Neuronal stem cell (in vitro differentiated cells): ENCODE data around the gene PDGFB.

Source experiments
- DNase-seq: peaks from one replicate; pipeline ENCODE4 v3.0.0-alpha.2; 2013; ENCODE audit warnings: low spot score
- H2AFZ ChIP-seq: one replicate; pipeline ENCODE4 v1.6.1; 2013; ENCODE audit warnings: mild to moderate bottlenecking, low read length, inconsistent platforms
- H2AK5ac ChIP-seq: 2 replicates; pipeline ENCODE4 v1.6.1; 2013; ENCODE audit warnings: low read depth, mild to moderate bottlenecking, inconsistent platforms, low read length, moderate library complexity, mixed read lengths
- H2BK120ac ChIP-seq: 2 replicates; pipeline ENCODE4 v1.6.1; 2013; ENCODE audit warnings: low read depth, mild to moderate bottlenecking, inconsistent platforms, low read length, moderate library complexity, mixed read lengths
- H2BK12ac ChIP-seq: one replicate; pipeline ENCODE4 v1.6.1; 2013; ENCODE audit warnings: low read length, inconsistent platforms
- H2BK15ac ChIP-seq: 2 replicates; pipeline ENCODE4 v1.6.1; 2013; ENCODE audit warnings: mild to moderate bottlenecking, low read length, inconsistent platforms, mixed read lengths
- H2BK5ac ChIP-seq: one replicate; pipeline ENCODE4 v1.6.1; 2013; ENCODE audit warnings: inconsistent platforms, mild to moderate bottlenecking, low read length, moderate library complexity
- H3K14ac ChIP-seq: one replicate; pipeline ENCODE4 v1.6.1; 2013; ENCODE audit warnings: low read length, inconsistent platforms
- H3K18ac ChIP-seq: 2 replicates; pipeline ENCODE4 v1.6.1; 2013; ENCODE audit warnings: low read length, inconsistent platforms
- H3K23ac ChIP-seq: 2 replicates; pipeline ENCODE4 v1.6.1; 2013; ENCODE audit warnings: low read depth, mild to moderate bottlenecking, mixed read lengths, low read length, inconsistent platforms; ENCODE audit not compliant: poor library complexity
- H3K27ac ChIP-seq: replicated peaks from 3 replicates; pipeline ENCODE4 v1.5.1; 2013; ENCODE audit warnings: low read length, inconsistent platforms
- H3K27me3 ChIP-seq, 3 experiments: 2 replicates each; pipeline ENCODE4 v1.6.1; 2013; ENCODE audit warnings: low read length in 3 of 3, mild to moderate bottlenecking in 2 of 3, inconsistent platforms in 1 of 3, low read depth in 1 of 3, mixed read lengths in 1 of 3, moderate library complexity in 1 of 3; ENCODE audit not compliant: control insufficient read depth in 3 of 3, insufficient read depth in 3 of 3
- H3K36me3 ChIP-seq, 2 donors: replicated peaks in 1 of 2; 2 replicates each; pipeline ENCODE4 v1.6.1; 2013; ENCODE audit warnings: low read length in 2 of 2; ENCODE audit not compliant: control insufficient read depth in 2 of 2, insufficient read depth in 2 of 2
- H3K4ac ChIP-seq: 2 replicates; pipeline ENCODE4 v1.6.1; 2013; ENCODE audit warnings: inconsistent platforms, mild to moderate bottlenecking, low read length, moderate library complexity
- H3K4me1 ChIP-seq, 2 donors: 1 replicate in 1 of 2; 2 replicates in 1 of 2; pipeline ENCODE4 v1.6.1; 2013; ENCODE audit warnings: low read length in 2 of 2, low read depth in 1 of 2; ENCODE audit not compliant: control insufficient read depth in 2 of 2, insufficient read depth in 1 of 2
- H3K4me2 ChIP-seq: one replicate; pipeline ENCODE4 v1.6.1; 2013; ENCODE audit warnings: mild to moderate bottlenecking, low read length, inconsistent platforms; ENCODE audit not compliant: insufficient read depth, poor library complexity, severe bottlenecking
- H3K4me3 ChIP-seq, 2 donors: 2 replicates each; pipeline ENCODE4 v1.5.1; 2013; ENCODE audit warnings: low read length in 2 of 2, mild to moderate bottlenecking in 2 of 2, inconsistent platforms in 1 of 2, moderate library complexity in 1 of 2
- H3K79me1 ChIP-seq: one replicate; pipeline ENCODE4 v1.6.1; 2013; ENCODE audit warnings: low read depth, mild to moderate bottlenecking, inconsistent platforms, low read length, moderate library complexity
- H3K9ac ChIP-seq: one replicate; pipeline ENCODE4 v1.6.1; 2013; ENCODE audit warnings: mild to moderate bottlenecking, low read depth, low read length, inconsistent platforms; ENCODE audit not compliant: poor library complexity
- H3K9me3 ChIP-seq, 2 donors: replicated peaks in 1 of 2; 2 replicates each; pipeline versions ENCODE3 to v1.6.1; 2013; ENCODE audit warnings: low read length in 2 of 2, mild to moderate bottlenecking in 2 of 2, inconsistent platforms in 1 of 2, low read depth in 1 of 2, mixed read lengths in 1 of 2, moderate library complexity in 1 of 2; ENCODE audit not compliant: control insufficient read depth in 2 of 2, insufficient read depth in 1 of 2
- H4K8ac ChIP-seq: one replicate; pipeline ENCODE4 v1.6.1; 2013; ENCODE audit warnings: low read depth, mild to moderate bottlenecking, inconsistent platforms, low read length, moderate library complexity
- H4K91ac ChIP-seq: one replicate; pipeline ENCODE4 v1.6.1; 2013; ENCODE audit warnings: low read length, low read depth, mild to moderate bottlenecking, inconsistent platforms; ENCODE audit not compliant: poor library complexity
- WGBS, 2 donors: extraction: QIAGEN DNeasy Blood & Tissue Kit; methylation state at CpG; one replicate each; pipeline ENCODE4 v1.1.7; 2013; ENCODE audit warnings: missing lambda C conversion rate in 2 of 2, mixed read lengths in 1 of 2; ENCODE audit not compliant: insufficient read length in 2 of 2, insufficient replicate concordance in 1 of 2; ENCODE audit errors: extremely low coverage in 2 of 2; 5-methylcytosine and 5-hydroxymethylcytosine counted together

Gene PDGFB

DNA sequence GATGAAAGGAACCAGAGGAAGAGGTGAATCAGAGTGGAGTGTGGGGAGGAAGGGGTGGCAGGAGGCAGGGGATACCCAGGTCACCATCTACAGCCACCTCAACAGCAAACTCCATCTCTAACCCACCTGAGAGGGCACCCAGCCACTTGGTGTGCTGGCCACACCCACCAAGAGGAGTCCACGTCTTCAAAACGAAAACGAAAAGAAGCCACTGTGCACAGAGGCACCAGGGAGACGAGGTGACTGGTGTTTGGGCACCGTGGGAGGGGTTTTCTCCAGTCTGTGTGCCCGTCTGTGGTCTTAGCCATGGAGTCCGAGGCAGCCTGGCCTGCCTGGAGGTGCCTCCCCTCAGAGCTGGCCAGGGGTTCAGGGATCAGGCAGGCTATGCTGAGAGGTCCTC is 20.2 kb downstream of the PDGFB start:
- Histone ChIP-seq H4K8ac (no peak overlapping the region), H3K18ac (peak overlapping the region; percentile 21), H2BK5ac (peak overlapping the region; percentile 54), H4K91ac (peak overlapping the region; percentile 81), H3K14ac (no peak overlapping the region), H3K4me3 (no peak overlapping the region), H3K4me2 (no peak overlapping the region), H2AK5ac (peak overlapping the region; percentile 45), H3K4ac (no peak overlapping the region), H2AFZ (no peak overlapping the region), H3K9me3 (no peaks in the 10 kb centered on the region), H2BK12ac (no peak overlapping the region), H3K4me1 (peaks cover 3 to 8% of the 10 kb centered on the region in 2 donors), H3K23ac (no peak overlapping the region), H3K9ac (no peak overlapping the region), H3K27ac (no peak overlapping the region), H2BK120ac (no peak overlapping the region), H3K36me3 (peaks cover 0 to 43% of the 10 kb centered on the region in 2 donors), H2BK15ac (no peak overlapping the region), H3K79me1 (no peaks in the 10 kb centered on the region), H3K27me3 (peaks cover 0 to 5% (median 0%) of the 10 kb centered on the region in 3 experiments)
- no peak for DNase-seq
- WGBS, 2 donors = no CpG with 5 or more reads among the region's 7 CpGs

DNA sequence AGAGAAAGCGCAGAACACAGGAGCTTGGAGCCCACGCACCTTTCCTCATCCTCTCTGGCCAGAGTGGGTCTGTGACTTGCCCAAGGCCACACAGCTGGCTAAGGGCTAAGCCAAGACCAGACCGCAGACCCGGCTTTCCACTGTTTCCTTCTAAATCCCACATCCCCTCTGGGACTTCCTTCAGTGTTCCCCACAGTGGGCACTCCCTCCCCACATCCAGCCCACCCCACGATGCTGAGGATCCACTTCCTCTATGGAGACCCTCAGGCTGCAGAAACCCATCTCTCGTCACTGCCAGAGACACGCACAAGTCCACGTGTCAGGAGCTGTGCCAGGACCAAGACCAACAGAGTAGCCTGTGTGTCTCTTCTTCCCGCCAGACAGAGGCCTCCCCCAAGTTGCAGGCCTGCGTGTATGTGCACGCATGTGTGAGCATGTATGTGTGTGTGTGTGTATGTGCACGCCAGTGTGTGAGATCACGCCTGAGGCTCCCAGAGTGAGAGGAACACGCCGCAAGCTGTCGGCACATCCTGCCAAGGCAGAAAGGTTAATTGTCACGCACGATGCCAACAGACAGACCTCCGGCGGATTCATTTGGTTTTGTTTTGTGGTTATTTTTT is 21.6 kb downstream of the PDGFB start:
- Histone ChIP-seq H2BK120ac (no peak overlapping the region), H2BK5ac (no peak overlapping the region), H3K4me3 (no peak overlapping the region), H3K4me2 (no peak overlapping the region), H4K91ac (no peak overlapping the region), H4K8ac (no peak overlapping the region), H2BK15ac (peak overlapping the region; percentile 63), H3K36me3 (peaks cover 0 to 43% of the 10 kb centered on the region in 2 donors), H3K4ac (no peak overlapping the region), H2AFZ (no peak overlapping the region), H2BK12ac (no peak overlapping the region), H3K9ac (no peak overlapping the region), H3K79me1 (no peaks in the 10 kb centered on the region), H3K4me1 (peaks cover 7 to 11% of the 10 kb centered on the region in 2 donors), H3K23ac (no peak overlapping the region), H3K14ac (no peak overlapping the region), H3K18ac (peak overlapping the region; percentile 20), H3K27me3 (no peaks in the 10 kb centered on the region), H2AK5ac (peak overlapping the region; percentile 41), H3K9me3 (no peaks in the 10 kb centered on the region), H3K27ac (no peak overlapping the region)
- DNase-seq = no peak
- WGBS, 2 donors = no CpG with 5 or more reads among the region's 20 CpGs

DNA sequence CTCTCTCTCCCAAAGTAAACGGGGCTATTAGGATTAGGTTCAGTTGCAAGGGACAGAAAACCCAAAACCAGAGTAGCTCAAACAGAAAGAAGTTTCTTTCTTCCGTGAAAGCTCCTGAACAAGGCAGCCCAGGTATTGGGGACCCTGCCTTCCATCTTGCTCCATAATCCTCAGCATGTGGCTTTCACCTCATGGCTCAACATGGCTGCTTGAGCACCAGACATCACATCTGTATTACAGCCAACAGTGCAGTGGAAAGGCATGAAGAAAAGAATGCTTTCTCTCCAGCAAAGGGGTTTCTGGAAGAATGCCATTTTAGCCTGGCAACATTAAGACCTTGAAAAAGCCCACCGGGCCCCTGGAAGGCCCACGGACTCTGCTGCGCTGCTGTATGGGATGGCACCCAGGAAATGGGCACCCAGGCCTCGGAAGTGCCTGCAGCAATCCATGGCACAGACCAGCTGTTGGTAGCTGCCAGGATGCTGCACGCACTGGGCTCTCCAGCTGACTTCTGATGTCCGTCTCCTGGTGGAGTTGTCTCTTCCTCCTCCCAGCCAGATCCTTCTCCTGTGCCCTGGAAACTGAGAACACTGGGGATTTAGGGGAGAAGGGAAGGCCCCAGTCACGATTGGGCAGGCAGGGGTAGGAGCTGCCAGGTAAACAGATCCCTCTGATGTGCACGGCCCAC is 22.6 kb downstream of the PDGFB start:
- no peak overlapping the region for H2BK5ac ChIP-seq
- H3K14ac ChIP-seq = no peak overlapping the region
- no peaks in the 10 kb centered on the region for H3K9me3 ChIP-seq
- WGBS, 2 donors = no CpG with 5 or more reads among the region's 10 CpGs
- no peaks in the 10 kb centered on the region for H3K27me3 ChIP-seq
- no peak overlapping the region for H3K27ac ChIP-seq
- no peak overlapping the region for H2BK15ac ChIP-seq
- H2BK120ac ChIP-seq = no peak overlapping the region
- peak overlapping the region; percentile 7 for H3K18ac ChIP-seq
- H4K91ac ChIP-seq = no peak overlapping the region
- no peak overlapping the region for H3K9ac ChIP-seq
- H3K4me2 ChIP-seq = no peak overlapping the region
- H2BK12ac ChIP-seq = no peak overlapping the region
- H3K4me1 ChIP-seq = peaks cover 7 to 11% of the 10 kb centered on the region in 2 donors
- peaks cover 0 to 40% of the 10 kb centered on the region in 2 donors for H3K36me3 ChIP-seq
- H3K4me3 ChIP-seq = no peak overlapping the region
- no peak overlapping the region for H3K4ac ChIP-seq
- H2AFZ ChIP-seq = no peak overlapping the region
- H2AK5ac ChIP-seq = peak overlapping the region; percentile 28
- no peak overlapping the region for H4K8ac ChIP-seq
- H3K23ac ChIP-seq = no peak overlapping the region
- no peaks in the 10 kb centered on the region for H3K79me1 ChIP-seq
- no peak for DNase-seq
